ENCODE measurements around the gene GALNT2. TPM values are rescaled to one million over a fixed set of nuclear protein-coding genes. Genes with fewer than 3 reads are reported as not detected.
A peak's percentile ranks its signal among the peaks of the same experiment; 100 is the strongest.

GALNT2 gene
- total and polyA plus RNA-seq, 9 of the 15 experiments (the other 6 are each of a cell fraction or from before 2014, with no cell fraction given) = 1.6 to 106 (median 51.9) TPM

DNA sequence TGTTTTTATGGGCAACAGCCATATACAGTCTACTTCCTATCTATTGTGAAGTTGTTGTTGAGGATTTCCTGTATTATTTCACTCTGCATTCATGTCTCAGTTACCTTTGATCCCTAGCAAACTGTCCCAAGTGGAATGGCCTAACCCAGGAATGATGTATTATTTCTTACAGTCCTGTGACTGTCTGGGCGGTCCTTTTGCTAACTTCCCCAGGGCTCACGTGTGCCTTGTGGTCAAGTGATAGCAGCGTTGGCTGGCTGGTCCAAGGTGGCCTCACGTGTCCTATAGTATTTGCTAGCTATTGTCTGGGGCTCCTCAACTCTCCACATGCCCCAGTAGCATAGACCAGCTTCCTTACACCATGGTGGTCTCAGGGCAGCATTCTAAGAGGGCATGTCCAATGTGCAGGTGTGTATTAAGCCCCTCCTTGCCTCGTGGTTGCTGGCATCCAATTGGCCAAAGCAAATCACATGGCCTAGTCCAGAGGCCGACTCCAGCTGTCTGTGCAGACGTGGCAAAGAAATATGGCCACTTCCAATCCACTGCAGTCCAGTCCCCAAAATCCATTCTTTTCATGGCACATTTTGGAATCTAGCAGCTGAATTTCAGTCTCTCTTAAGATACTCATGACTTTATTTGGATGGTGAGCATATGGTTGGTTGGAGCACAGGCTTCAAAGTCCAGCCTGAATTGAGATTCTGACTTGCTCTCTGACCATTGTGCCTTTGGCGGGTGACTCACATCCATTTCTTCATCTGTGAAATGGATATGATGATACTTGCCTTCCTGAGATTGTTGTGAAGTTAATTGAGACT, 94.1 kb downstream of the GALNT2 start (continued):
- TF ChIP-seq ZNF444 (CRISPR knock-in tag; IDR thresholded peaks at IDR 0.05) (no peak), SLC30A9 (CRISPR knock-in tag; IDR thresholded peaks at IDR 0.05) (no peak), PRPF4 (IDR thresholded peaks at IDR 0.05; ENCODE audit: insufficient read depth, low read depth, low read length, poor library complexity, severe bottlenecking) (no peak), GATAD2B (IDR thresholded peaks at IDR 0.05; ENCODE audit: borderline replicate concordance) (no peak), FIP1L1 (IDR thresholded peaks at IDR 0.05; ENCODE audit: low read depth, low read length, poor library complexity, severe bottlenecking) (no peak), MLLT1 (IDR thresholded peaks at IDR 0.05) (peak in 1 of 2 experiments; percentile 83; a peak in 2 of 4 replicates), HOXB6 (CRISPR knock-in tag; IDR thresholded peaks at IDR 0.05; ENCODE audit: borderline replicate concordance) (no peak), ZNF12 (CRISPR knock-in tag; IDR thresholded peaks at IDR 0.05) (no peak), ETS2 (tag; IDR thresholded peaks at IDR 0.05; ENCODE audit: borderline replicate concordance, poor library complexity, severe bottlenecking) (no peak), E2F8 (IDR thresholded peaks at IDR 0.05; ENCODE audit: low read depth, partially characterized antibody) (no peak), RBM14 (IDR thresholded peaks at IDR 0.05; ENCODE audit: borderline replicate concordance, insufficient read depth, low read depth, low read length) (no peak), TCF7 (IDR thresholded peaks at IDR 0.05; ENCODE audit: borderline replicate concordance) (no peak), RBBP5 (IDR thresholded peaks at IDR 0.05; ENCODE audit: borderline replicate concordance, insufficient read depth, low read length, poor library complexity, severe bottlenecking) (peak; percentile 41), TGIF2 (CRISPR knock-in tag; IDR thresholded peaks at IDR 0.05) (no peak)
- TF ChIP-seq, protein P1, sequence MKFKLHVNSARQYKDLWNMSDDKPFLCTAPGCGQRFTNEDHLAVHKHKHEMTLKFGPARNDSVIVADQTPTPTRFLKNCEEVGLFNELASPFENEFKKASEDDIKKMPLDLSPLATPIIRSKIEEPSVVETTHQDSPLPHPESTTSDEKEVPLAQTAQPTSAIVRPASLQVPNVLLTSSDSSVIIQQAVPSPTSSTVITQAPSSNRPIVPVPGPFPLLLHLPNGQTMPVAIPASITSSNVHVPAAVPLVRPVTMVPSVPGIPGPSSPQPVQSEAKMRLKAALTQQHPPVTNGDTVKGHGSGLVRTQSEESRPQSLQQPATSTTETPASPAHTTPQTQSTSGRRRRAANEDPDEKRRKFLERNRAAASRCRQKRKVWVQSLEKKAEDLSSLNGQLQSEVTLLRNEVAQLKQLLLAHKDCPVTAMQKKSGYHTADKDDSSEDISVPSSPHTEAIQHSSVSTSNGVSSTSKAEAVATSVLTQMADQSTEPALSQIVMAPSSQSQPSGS (CRISPR knock-in tag; IDR thresholded peaks at IDR 0.05) = no peak
- TF ChIP-seq, protein P2, sequence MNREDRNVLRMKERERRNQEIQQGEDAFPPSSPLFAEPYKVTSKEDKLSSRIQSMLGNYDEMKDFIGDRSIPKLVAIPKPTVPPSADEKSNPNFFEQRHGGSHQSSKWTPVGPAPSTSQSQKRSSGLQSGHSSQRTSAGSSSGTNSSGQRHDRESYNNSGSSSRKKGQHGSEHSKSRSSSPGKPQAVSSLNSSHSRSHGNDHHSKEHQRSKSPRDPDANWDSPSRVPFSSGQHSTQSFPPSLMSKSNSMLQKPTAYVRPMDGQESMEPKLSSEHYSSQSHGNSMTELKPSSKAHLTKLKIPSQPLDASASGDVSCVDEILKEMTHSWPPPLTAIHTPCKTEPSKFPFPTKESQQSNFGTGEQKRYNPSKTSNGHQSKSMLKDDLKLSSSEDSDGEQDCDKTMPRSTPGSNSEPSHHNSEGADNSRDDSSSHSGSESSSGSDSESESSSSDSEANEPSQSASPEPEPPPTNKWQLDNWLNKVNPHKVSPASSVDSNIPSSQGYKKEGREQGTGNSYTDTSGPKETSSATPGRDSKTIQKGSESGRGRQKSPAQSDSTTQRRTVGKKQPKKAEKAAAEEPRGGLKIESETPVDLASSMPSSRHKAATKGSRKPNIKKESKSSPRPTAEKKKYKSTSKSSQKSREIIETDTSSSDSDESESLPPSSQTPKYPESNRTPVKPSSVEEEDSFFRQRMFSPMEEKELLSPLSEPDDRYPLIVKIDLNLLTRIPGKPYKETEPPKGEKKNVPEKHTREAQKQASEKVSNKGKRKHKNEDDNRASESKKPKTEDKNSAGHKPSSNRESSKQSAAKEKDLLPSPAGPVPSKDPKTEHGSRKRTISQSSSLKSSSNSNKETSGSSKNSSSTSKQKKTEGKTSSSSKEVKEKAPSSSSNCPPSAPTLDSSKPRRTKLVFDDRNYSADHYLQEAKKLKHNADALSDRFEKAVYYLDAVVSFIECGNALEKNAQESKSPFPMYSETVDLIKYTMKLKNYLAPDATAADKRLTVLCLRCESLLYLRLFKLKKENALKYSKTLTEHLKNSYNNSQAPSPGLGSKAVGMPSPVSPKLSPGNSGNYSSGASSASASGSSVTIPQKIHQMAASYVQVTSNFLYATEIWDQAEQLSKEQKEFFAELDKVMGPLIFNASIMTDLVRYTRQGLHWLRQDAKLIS (CRISPR knock-in tag; IDR thresholded peaks at IDR 0.05) = no peak

Data from K562 (cell line).